Fibroblast of lung (primary cell): ENCODE results near the gene EEFSEC. TPM values are rescaled to one million over a fixed set of nuclear protein-coding genes. Genes with fewer than 3 reads are reported as not detected.

Experiments used
- DNase-seq, 2 donors: peaks; one replicate each; pipeline versions ENCODE4 v3.0.0 to v3.0.0-alpha.2; 2010; ENCODE audit warnings: low read depth in 2 of 2
- H2AFZ ChIP-seq: 2 replicates; pipeline ENCODE4 v1.5.1; 2012; ENCODE audit warnings: low read length, control low read depth, inconsistent platforms
- H3K27ac ChIP-seq: 2 replicates; pipeline ENCODE4 v1.5.1; 2011; ENCODE audit warnings: low read length, control low read depth; ENCODE audit not compliant: insufficient read depth
- H3K27me3 ChIP-seq: 2 replicates; pipeline ENCODE4 v1.5.1; 2011; ENCODE audit warnings: mild to moderate bottlenecking, low read length; ENCODE audit not compliant: control insufficient read depth, insufficient read depth
- H3K36me3 ChIP-seq: 2 replicates; pipeline ENCODE4 v1.5.1; 2011; ENCODE audit warnings: low read length; ENCODE audit not compliant: control insufficient read depth, insufficient read depth
- H3K4me1 ChIP-seq: 2 replicates; pipeline ENCODE4 v1.5.1; 2011; ENCODE audit warnings: low read length; ENCODE audit not compliant: control insufficient read depth, insufficient read depth; ENCODE audit errors: extremely low read depth
- H3K4me2 ChIP-seq: 2 replicates; pipeline ENCODE4 v1.5.1; 2011; ENCODE audit warnings: low read length, control low read depth; ENCODE audit not compliant: insufficient read depth; ENCODE audit errors: extremely low read depth
- H3K4me3 ChIP-seq, 4 experiments: fragments of 200-600 bp in 1 of 4; sonication (generic) in 1 of 4; replicated peaks in 1 of 4; 2 replicates each; pipeline ENCODE4 v1.5.1; 2011 to 2016; ENCODE audit warnings: low read length in 4 of 4, low read depth in 3 of 4, mild to moderate bottlenecking in 3 of 4, control low read depth in 2 of 4, inconsistent platforms in 1 of 4, mixed read lengths in 1 of 4; ENCODE audit not compliant: insufficient read depth in 1 of 4; ENCODE audit errors: control extremely low read depth in 1 of 4
- H3K79me2 ChIP-seq: 2 replicates; pipeline ENCODE4 v1.5.1; 2012; ENCODE audit warnings: mild to moderate bottlenecking, low read length, inconsistent platforms; ENCODE audit not compliant: control insufficient read depth, insufficient read depth
- H3K9ac ChIP-seq: 2 replicates; pipeline ENCODE4 v1.5.1; 2011; ENCODE audit warnings: mild to moderate bottlenecking, low read length, control low read depth; ENCODE audit not compliant: insufficient read depth
- H3K9me3 ChIP-seq: 2 replicates; pipeline ENCODE4 v1.5.1; 2012; ENCODE audit warnings: low read depth, low read length; ENCODE audit not compliant: control insufficient read depth, insufficient read depth
- H4K20me1 ChIP-seq: 2 replicates; pipeline ENCODE4 v1.5.1; 2011; ENCODE audit warnings: low read length; ENCODE audit not compliant: control insufficient read depth, insufficient read depth; ENCODE audit errors: extremely low read depth
- CTCF ChIP-seq, 2 donors: IDR thresholded peaks in 1 of 2; conservative IDR thresholded peaks in 1 of 2; 1 replicate in 1 of 2; 2 replicates in 1 of 2; pipeline ENCODE4 v1.5.1; 2011 to 2012; ENCODE audit warnings: low read length in 2 of 2, control low read depth in 1 of 2, inconsistent platforms in 1 of 2, low read depth in 1 of 2, mild to moderate bottlenecking in 1 of 2
- EZH2 ChIP-seq: IDR thresholded peaks from 2 replicates; pipeline ENCODE4 v1.5.1; 2012; ENCODE audit warnings: low read length, control low read depth, mild to moderate bottlenecking; ENCODE audit errors: missing control alignments
- polyA plus RNA-seq, 2 donors: library from polyadenylated mRNA; depleted of rRNA in 1 of 2; stranded (reverse) in 1 of 2; unstranded in 1 of 2; fragments of >200 nt; gene quantifications; 2 replicates each; pipeline ENCODE4 v1.2.1, GENCODE V29; 2011 to 2012; ENCODE audit warnings: missing spikeins in 1 of 2
- total RNA-seq: library from RNA; depleted of rRNA; stranded (reverse); fragments of >200 nt; gene quantifications from 2 replicates; pipeline ENCODE4 v1.2.1, GENCODE V29; 2014

EEFSEC gene
- total and polyA plus RNA-seq, 2 donors (not counting 1 experiment from before 2014, with no cell fraction given) = 2.6 to 5.0 TPM

GRCh38 chr3:128327606-128328031 is 174.3 kb downstream of the EEFSEC start:
- no peak overlapping the region for H3K9ac ChIP-seq
- H3K27me3 ChIP-seq = no peaks in the 10 kb centered on the region
- H3K4me2 ChIP-seq = no peak overlapping the region
- H3K4me1 ChIP-seq = no peaks in the 10 kb centered on the region
- TF ChIP-seq EZH2 = no peak
- no peak for TF ChIP-seq CTCF (conservative IDR thresholded peaks at IDR 0.05 in 1 of 2, IDR thresholded peaks at IDR 0.05 in 1 of 2; ENCODE audit: low read depth in 1 of 2, low read length in 2 of 2)
- DNase-seq = no peak
- no peaks in the 10 kb centered on the region for H3K36me3 ChIP-seq
- H3K79me2 ChIP-seq = no peaks in the 10 kb centered on the region
- H3K4me3 ChIP-seq = no peak overlapping the region
- no peak overlapping the region for H3K27ac ChIP-seq
- no peaks in the 10 kb centered on the region for H4K20me1 ChIP-seq
- no peak overlapping the region for H2AFZ ChIP-seq
- H3K9me3 ChIP-seq = no peaks in the 10 kb centered on the region

DNA sequence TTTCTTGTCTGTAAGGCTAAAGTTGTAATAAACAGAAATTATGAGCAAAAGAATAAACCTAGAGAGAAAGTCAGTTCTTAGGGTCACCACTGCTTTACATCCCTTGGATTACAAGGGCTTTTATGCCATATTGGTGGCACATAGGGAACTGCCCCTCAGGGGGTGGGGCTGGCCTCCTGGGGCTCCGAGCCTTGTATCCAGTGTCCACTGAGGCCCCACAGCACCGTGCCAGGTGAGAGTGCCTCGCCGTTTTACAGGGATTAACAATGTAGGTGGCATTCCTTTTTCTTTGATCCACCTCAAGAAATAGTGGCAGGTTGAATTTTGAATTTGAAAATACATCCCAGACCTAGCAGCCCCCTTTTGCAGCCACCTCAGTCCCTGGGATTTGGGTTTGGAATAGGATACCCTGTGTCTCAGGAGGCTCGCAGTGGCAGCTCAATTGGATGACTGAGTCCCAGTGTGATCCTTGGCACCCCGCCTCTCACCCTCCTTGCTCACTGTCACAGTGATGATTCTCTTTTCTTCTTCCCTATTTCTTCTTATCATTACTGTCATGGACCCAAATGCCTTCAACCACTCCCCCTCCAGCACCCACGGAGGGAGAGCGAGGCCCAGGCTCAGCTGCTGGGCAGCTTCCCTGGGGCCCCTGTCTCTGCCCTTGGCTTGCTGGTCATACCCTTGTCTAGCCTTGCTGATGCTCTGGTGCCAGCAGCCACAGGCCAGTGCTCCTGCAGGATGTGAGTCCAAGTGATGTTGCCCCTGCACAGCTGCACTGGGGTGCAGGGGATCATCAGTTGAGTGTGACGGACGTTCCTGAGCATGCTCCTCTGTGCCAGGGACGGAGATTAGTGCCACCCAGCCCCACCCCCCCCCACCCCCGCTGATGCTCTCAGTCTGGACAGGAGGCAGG is 175.5 kb downstream of the EEFSEC start:
- no peaks in the 10 kb centered on the region for H3K4me1 ChIP-seq
- no peak overlapping the region for H2AFZ ChIP-seq
- no peaks in the 10 kb centered on the region for H3K9me3 ChIP-seq
- no peaks in the 10 kb centered on the region for H3K36me3 ChIP-seq
- no peak overlapping the region for H3K27ac ChIP-seq
- no peak overlapping the region for H3K9ac ChIP-seq
- no peaks in the 10 kb centered on the region for H4K20me1 ChIP-seq
- H3K79me2 ChIP-seq = no peaks in the 10 kb centered on the region
- no peak for DNase-seq
- H3K27me3 ChIP-seq = no peaks in the 10 kb centered on the region
- TF ChIP-seq CTCF (conservative IDR thresholded peaks at IDR 0.05 in 1 of 2, IDR thresholded peaks at IDR 0.05 in 1 of 2; ENCODE audit: low read depth in 1 of 2, low read length in 2 of 2) (no peak), EZH2 (no peak)
- no peak overlapping the region for H3K4me2 ChIP-seq
- H3K4me3 ChIP-seq = no peak overlapping the region

DNA sequence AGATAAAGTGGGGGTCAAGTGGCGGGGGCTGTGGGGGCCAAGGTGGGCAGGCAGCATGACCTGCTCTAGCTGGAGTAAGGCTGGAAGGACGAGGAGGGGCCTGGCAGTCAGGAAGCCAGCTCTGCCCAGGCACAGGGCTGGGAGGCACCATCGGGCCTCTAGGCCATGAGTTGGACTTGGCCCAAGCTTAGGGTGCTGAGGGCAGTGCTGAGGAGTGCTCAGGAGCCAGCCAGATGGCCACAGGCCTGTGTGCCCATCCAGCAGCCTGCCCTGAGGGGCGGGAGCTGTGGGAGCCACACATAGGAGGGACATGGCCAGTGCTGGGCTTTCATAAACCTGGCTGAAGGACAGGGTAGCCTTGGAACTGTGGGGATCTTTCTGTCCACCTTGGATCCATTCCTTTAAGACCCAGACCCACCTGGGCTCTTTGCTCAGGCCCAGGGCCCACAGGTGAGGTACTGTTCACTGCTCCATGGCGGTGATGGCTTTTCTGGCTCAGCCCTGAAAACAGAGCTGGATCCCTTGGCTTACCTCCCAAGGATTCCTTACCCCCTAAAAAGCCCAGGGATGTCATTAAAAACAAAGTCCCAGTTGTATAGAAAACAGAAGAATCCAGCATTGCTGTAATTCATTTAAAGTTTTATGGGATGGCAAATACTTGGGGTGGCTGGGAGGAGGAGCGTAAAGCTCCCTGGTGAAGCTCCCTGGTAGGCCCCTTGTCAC is 176.4 kb downstream of the EEFSEC start:
- no peaks in the 10 kb centered on the region for H3K36me3 ChIP-seq
- no peaks in the 10 kb centered on the region for H3K27me3 ChIP-seq
- H3K4me1 ChIP-seq = no peaks in the 10 kb centered on the region
- H3K27ac ChIP-seq = no peak overlapping the region
- H3K79me2 ChIP-seq = no peaks in the 10 kb centered on the region
- H3K4me2 ChIP-seq = no peak overlapping the region
- no peaks in the 10 kb centered on the region for H4K20me1 ChIP-seq
- no peak overlapping the region for H2AFZ ChIP-seq
- no peak for DNase-seq
- TF ChIP-seq EZH2 (no peak), CTCF (conservative IDR thresholded peaks at IDR 0.05 in 1 of 2, IDR thresholded peaks at IDR 0.05 in 1 of 2; ENCODE audit: low read depth in 1 of 2, low read length in 2 of 2) (no peak)
- H3K9me3 ChIP-seq = no peaks in the 10 kb centered on the region
- no peak overlapping the region for H3K4me3 ChIP-seq
- H3K9ac ChIP-seq = no peak overlapping the region
